Loucy (cell line): ENCODE results near the gene MARCHF2.

Experiments used
- H2AFZ ChIP-seq: fragments of 200-600 bp; sonication (generic); 2 replicates; pipeline ENCODE4 v1.6.0; 2016; ENCODE audit warnings: antibody characterized with exemption, mild to moderate bottlenecking, low read length, moderate library complexity
- H3F3A ChIP-seq: fragments of 200-600 bp; 2 replicates; pipeline ENCODE4 v1.6.0; 2016; ENCODE audit warnings: antibody characterized with exemption, low read depth, mild to moderate bottlenecking
- H3K27me3 ChIP-seq: fragments of 200-600 bp; sonication (generic); 2 replicates; pipeline ENCODE4 v1.6.1; 2014; ENCODE audit warnings: low read length, mild to moderate bottlenecking; ENCODE audit not compliant: insufficient read depth, poor library complexity, severe bottlenecking
- H3K36me3 ChIP-seq: fragments of 200-600 bp; sonication (generic); 2 replicates; pipeline ENCODE4 v1.6.1; 2016; ENCODE audit warnings: low read length; ENCODE audit not compliant: insufficient read depth
- H3K4me1 ChIP-seq: fragments of 200-600 bp; sonication (generic); 2 replicates; pipeline ENCODE4 v1.5.1; 2014; ENCODE audit warnings: low read length, mild to moderate bottlenecking; ENCODE audit not compliant: insufficient read depth, poor library complexity, severe bottlenecking
- H3K4me2 ChIP-seq: fragments of 200-600 bp; sonication (generic); 2 replicates; pipeline ENCODE4 v1.6.0; 2014; ENCODE audit warnings: antibody characterized with exemption, low read length, low read depth, mild to moderate bottlenecking; ENCODE audit not compliant: poor library complexity, severe bottlenecking
- H3K4me3 ChIP-seq: fragments of 200-600 bp; sonication (generic); 2 replicates; pipeline ENCODE4 v1.5.1; 2014; ENCODE audit warnings: low read length, mild to moderate bottlenecking, mixed read lengths; ENCODE audit not compliant: poor library complexity, severe bottlenecking
- H3K79me2 ChIP-seq: fragments of 200-600 bp; sonication (generic); 2 replicates; pipeline ENCODE4 v1.6.1; 2014; ENCODE audit warnings: low read length; ENCODE audit not compliant: insufficient read depth
- H3K9ac ChIP-seq: fragments of 200-600 bp; sonication (generic); 2 replicates; pipeline ENCODE4 v1.6.0; 2014; ENCODE audit warnings: mild to moderate bottlenecking, low read depth, low read length, moderate library complexity; ENCODE audit not compliant: poor library complexity, severe bottlenecking
- H3K9me2 ChIP-seq: fragments of 200-600 bp; sonication (generic); replicated peaks from 2 replicates; pipeline ENCODE4 v1.6.1; 2016; ENCODE audit warnings: low read depth, low read length, mixed read lengths
- H3K9me3 ChIP-seq: fragments of 200-600 bp; sonication (generic); 2 replicates; pipeline ENCODE4 v1.6.1; 2014; ENCODE audit warnings: mild to moderate bottlenecking, antibody characterized with exemption, low read length, low read depth; ENCODE audit not compliant: insufficient read depth
- H4K20me1 ChIP-seq: fragments of 200-600 bp; sonication (generic); 2 replicates; pipeline ENCODE4 v1.6.0; 2014; ENCODE audit warnings: antibody characterized with exemption, low read length, mild to moderate bottlenecking; ENCODE audit not compliant: insufficient read depth, poor library complexity, severe bottlenecking
- EZH2phosphoT487 ChIP-seq: fragments of 200-600 bp; IDR thresholded peaks from 2 replicates; pipeline ENCODE4 v1.6.1; 2018; ENCODE audit warnings: antibody characterized with exemption, mild to moderate bottlenecking, moderate library complexity, borderline replicate concordance
- TF ChIP-seq, protein P1 (sequence below): fragments of 200-600 bp; sonication (generic); conservative IDR thresholded peaks from 2 replicates; pipeline ENCODE4 v1.5.1; 2014; ENCODE audit warnings: mild to moderate bottlenecking, antibody characterized with exemption, low read length

Gene MARCHF2

DNA sequence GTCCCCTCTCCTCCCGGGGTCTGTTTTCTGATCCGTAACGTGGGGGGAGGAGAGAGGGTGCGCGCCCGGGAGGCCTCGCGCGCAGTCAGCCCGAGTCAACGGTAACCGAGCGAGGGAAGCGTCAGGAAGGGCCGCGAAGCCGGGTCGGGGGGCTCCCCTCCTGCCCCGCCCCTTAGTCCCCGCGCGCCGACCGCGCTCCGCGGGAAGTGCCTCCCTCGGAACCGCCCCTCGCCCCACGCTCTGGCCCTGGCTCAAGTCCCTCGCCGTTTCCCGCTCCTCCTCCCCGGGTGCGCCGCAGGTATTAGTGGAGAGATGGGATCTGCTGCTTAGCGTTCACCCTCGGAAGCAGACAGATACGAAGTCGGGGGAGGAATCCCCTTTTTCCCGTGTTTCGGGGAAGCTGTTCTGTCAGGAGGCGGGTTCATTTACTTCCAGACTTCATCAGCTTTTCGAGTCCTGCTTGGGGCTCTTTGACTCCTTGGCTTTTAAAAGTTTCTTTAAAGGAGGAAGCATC is 32.4 kb downstream of the MARCHF2 start:
- Histone ChIP-seq H4K20me1 (peaks cover 51% of the 10 kb centered on the region), H3K36me3 (peaks cover 12% of the 10 kb centered on the region; the same call in 1 of the 2 replicates), H3K4me2 (peak overlapping the region; percentile 99), H3K4me3 (peak overlapping the region; percentile 95), H3K9me2 (no peaks in the 10 kb centered on the region), H3K9me3 (no peaks in the 10 kb centered on the region), H3K27me3 (peaks cover 10% of the 10 kb centered on the region), H2AFZ (no peak overlapping the region), H3F3A (no peaks in the 10 kb centered on the region), H3K79me2 (peaks cover 58% of the 10 kb centered on the region), H3K4me1 (peaks cover 30% of the 10 kb centered on the region), H3K9ac (peak overlapping the region; percentile 99)
- TF ChIP-seq EZH2phosphoT487 = no peak
- TF ChIP-seq, protein P1, sequence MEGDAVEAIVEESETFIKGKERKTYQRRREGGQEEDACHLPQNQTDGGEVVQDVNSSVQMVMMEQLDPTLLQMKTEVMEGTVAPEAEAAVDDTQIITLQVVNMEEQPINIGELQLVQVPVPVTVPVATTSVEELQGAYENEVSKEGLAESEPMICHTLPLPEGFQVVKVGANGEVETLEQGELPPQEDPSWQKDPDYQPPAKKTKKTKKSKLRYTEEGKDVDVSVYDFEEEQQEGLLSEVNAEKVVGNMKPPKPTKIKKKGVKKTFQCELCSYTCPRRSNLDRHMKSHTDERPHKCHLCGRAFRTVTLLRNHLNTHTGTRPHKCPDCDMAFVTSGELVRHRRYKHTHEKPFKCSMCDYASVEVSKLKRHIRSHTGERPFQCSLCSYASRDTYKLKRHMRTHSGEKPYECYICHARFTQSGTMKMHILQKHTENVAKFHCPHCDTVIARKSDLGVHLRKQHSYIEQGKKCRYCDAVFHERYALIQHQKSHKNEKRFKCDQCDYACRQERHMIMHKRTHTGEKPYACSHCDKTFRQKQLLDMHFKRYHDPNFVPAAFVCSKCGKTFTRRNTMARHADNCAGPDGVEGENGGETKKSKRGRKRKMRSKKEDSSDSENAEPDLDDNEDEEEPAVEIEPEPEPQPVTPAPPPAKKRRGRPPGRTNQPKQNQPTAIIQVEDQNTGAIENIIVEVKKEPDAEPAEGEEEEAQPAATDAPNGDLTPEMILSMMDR = no peak

DNA sequence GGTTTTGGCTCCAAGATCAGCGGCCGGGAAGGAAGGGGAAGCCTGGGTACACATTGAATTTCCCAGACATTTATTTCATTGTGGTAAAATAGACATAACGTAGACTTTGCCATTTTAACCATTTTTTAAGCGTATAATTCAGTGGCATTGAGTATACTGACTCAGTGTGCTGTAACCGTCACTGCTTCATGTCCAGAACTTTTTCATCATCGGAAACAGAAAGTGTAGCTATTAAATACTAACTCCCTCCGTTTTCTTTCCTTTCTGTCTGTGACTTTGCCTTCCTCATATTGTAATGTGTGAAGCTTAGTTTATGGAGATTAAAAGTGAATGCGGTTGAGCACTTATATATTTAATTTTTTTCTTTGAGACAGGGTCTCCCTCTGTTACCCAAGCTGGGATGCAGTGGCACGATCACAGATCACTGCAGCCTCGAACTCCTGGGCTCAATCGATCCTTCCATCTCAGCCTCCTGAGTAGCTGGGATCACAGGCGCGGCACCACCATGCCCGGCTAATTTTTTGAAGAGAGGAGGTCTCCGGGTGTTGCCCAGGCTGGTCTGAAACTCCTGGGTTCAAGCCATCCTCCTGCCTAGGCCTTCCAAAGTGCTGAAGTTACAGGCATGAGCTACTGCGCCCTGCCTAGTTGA is 33.1 kb downstream of the MARCHF2 start:
- H2AFZ ChIP-seq = no peak overlapping the region
- H3K9ac ChIP-seq = peak overlapping the region; percentile 99
- H3K4me1 ChIP-seq = peaks cover 34% of the 10 kb centered on the region
- peaks cover 12% of the 10 kb centered on the region; the same call in 1 of the 2 replicates for H3K36me3 ChIP-seq
- no peak for TF ChIP-seq EZH2phosphoT487
- TF ChIP-seq, protein P1 = no peak
- peaks cover 64% of the 10 kb centered on the region for H3K79me2 ChIP-seq
- no peaks in the 10 kb centered on the region for H3K9me3 ChIP-seq
- H4K20me1 ChIP-seq = peaks cover 54% of the 10 kb centered on the region
- H3K4me2 ChIP-seq = peak overlapping the region; percentile 99
- H3K27me3 ChIP-seq = peaks cover 10% of the 10 kb centered on the region
- H3K4me3 ChIP-seq = peak overlapping the region; percentile 95
- H3K9me2 ChIP-seq = no peaks in the 10 kb centered on the region
- H3F3A ChIP-seq = no peaks in the 10 kb centered on the region

DNA sequence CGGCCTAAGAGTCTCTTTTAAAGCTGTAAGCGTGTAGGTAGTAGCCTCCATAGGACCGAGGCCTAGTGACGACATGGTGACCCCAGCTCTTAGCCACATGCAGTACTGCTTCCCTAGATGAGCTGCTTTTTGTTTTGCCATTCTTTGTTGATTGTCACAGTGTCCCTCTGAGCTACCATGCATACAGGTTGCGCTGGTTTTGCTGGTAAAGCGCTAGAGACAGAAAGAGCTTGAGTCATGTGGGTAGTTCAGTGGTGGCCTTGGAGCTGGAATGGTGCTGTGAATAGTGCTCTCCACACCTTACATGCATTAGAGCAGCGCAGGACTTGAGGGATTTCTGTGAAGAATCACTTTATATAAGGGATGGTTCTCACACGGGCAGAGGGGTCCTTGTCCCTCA is 36.7 kb downstream of the MARCHF2 start:
- Histone ChIP-seq H3K79me2 (peaks cover 100% of the 10 kb centered on the region), H3K27me3 (peaks cover 10% of the 10 kb centered on the region), H4K20me1 (peaks cover 91% of the 10 kb centered on the region), H2AFZ (no peak overlapping the region), H3K9me2 (no peaks in the 10 kb centered on the region), H3K9ac (peak overlapping the region; percentile 63), H3K36me3 (peaks cover 43% of the 10 kb centered on the region), H3K9me3 (no peaks in the 10 kb centered on the region), H3K4me1 (peaks cover 51% of the 10 kb centered on the region), H3F3A (no peaks in the 10 kb centered on the region), H3K4me3 (peak overlapping the region; percentile 95), H3K4me2 (peak overlapping the region; percentile 99)
- no peak for TF ChIP-seq EZH2phosphoT487
- TF ChIP-seq, protein P1 = no peak
